Activated T-helper 1 cell treated with Interleukin-2 at 50 U/mL for 16 hours (primary cell): ENCODE results near the gene LRFN4.

Source experiments
- DNase-seq: peaks from one replicate; pipeline ENCODE4 v3.0.0-alpha.2; 2020; ENCODE audit warnings: low read depth

The LRFN4 gene

GRCh38 chr11:66889960-66890359, 33.1 kb downstream of the LRFN4 start:
- DNase-seq, result no peak

- DNase-seq, result no peak
These were observed 35.2 kb downstream of the LRFN4 start for GRCh38 chr11:66891851-66892660.

- DNase-seq, result no peak
These were observed 36.0 kb downstream of the LRFN4 start for GRCh38 chr11:66892911-66893310.

GRCh38 chr11:66894141-66894540, 37.3 kb downstream of the LRFN4 start:
- no peak for DNase-seq

- DNase-seq, result no peak
These were observed 45.1 kb downstream of the LRFN4 start for GRCh38 chr11:66901964-66902390.

- DNase-seq, result no peak
These were observed 45.8 kb downstream of the LRFN4 start for GRCh38 chr11:66902486-66903177.

GRCh38 chr11:66904055-66904454, 47.2 kb downstream of the LRFN4 start:
- DNase-seq, result no peak

- no peak for DNase-seq
These were observed 47.7 kb downstream of the LRFN4 start for GRCh38 chr11:66904561-66904960.

- DNase-seq, result no peak
These were observed 48.2 kb downstream of the LRFN4 start for GRCh38 chr11:66904981-66905521.

- DNase-seq, result no peak
These were observed 48.8 kb downstream of the LRFN4 start for GRCh38 chr11:66905631-66906030.

- no peak for DNase-seq
These were observed 49.3 kb downstream of the LRFN4 start for GRCh38 chr11:66906061-66906733.

- no peak for DNase-seq
These were observed 51.1 kb downstream of the LRFN4 start for GRCh38 chr11:66907751-66908630.

- no peak for DNase-seq
These were observed 52.3 kb downstream of the LRFN4 start for GRCh38 chr11:66909181-66909580.

GRCh38 chr11:66910016-66910415, 53.2 kb downstream of the LRFN4 start:
- no peak for DNase-seq
